Peyer's patch (tissue), 4 donors: ENCODE data around the gene ZBED1.

Experiments used
- POLR2A ChIP-seq, 2 donors: fragments of 450-650 bp; IDR thresholded peaks; one replicate each; pipeline ENCODE4 v1.5.1; 2017; ENCODE audit warnings: antibody characterized with exemption in 2 of 2, mild to moderate bottlenecking in 2 of 2, moderate library complexity in 2 of 2
- TF ChIP-seq, protein P1 (sequence below), 6 experiments: fragments of 450-650 bp in 4 of 6; fragments of 200-600 bp in 2 of 6; sonication (generic) in 1 of 6; IDR thresholded peaks; one replicate each; pipeline ENCODE4 v1.5.1; 2017 to 2019; ENCODE audit warnings: antibody characterized with exemption in 6 of 6, mild to moderate bottlenecking in 3 of 6, moderate library complexity in 1 of 6

DNA sequence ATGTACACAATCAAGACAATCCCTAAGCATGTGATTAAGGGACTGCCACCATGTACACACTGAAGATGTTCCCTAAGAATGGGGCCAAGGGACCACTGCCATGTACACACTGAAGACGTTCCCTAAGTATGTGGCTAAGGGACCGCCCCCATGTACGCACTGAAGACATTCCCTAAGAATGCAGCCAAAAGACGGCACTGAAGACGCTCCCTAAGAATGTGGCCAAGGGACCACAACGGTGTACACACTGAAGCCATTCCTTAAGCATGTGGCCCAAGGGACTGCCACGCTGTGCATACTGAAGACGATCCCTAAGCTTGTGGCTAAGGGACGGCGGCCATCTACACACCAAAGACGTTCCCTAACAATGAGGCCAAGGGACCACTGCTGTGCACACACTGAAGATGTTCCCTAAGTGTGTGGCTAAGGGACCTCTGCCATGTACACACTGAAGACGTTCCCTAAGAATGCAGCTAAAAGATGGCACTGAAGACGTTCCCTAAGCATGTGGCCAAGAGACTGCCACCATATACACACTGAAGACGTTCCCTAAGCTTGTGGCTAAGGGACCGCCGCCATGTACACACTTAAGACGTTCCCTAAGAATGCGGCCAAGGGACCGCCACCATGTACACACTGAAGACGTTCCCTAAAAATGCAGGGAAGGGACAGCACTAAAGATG, 26.4 kb downstream of the ZBED1 start:
- TF ChIP-seq, protein P1, sequence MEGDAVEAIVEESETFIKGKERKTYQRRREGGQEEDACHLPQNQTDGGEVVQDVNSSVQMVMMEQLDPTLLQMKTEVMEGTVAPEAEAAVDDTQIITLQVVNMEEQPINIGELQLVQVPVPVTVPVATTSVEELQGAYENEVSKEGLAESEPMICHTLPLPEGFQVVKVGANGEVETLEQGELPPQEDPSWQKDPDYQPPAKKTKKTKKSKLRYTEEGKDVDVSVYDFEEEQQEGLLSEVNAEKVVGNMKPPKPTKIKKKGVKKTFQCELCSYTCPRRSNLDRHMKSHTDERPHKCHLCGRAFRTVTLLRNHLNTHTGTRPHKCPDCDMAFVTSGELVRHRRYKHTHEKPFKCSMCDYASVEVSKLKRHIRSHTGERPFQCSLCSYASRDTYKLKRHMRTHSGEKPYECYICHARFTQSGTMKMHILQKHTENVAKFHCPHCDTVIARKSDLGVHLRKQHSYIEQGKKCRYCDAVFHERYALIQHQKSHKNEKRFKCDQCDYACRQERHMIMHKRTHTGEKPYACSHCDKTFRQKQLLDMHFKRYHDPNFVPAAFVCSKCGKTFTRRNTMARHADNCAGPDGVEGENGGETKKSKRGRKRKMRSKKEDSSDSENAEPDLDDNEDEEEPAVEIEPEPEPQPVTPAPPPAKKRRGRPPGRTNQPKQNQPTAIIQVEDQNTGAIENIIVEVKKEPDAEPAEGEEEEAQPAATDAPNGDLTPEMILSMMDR (IDR thresholded peaks at IDR 0.05) = no peak
- TF ChIP-seq POLR2A (IDR thresholded peaks at IDR 0.05) = no peak
